RKO (cell line): ENCODE data around the gene CFAP91.
A peak's percentile ranks its signal among the peaks of the same experiment; 100 is the strongest.

Source experiments
- DNase-seq: peaks from one replicate; pipeline ENCODE4 v3.0.0-alpha.2; 2016; ENCODE audit warnings: low spot score

CFAP91 gene

GRCh38 chr3:119743921-119744320 is 41.1 kb downstream of the CFAP91 start:
- no peak for DNase-seq

- DNase-seq = no peak
Observed at GRCh38 chr3:119745942-119746341, 43.1 kb downstream of the CFAP91 start.

- no peak for DNase-seq
Observed at GRCh38 chr3:119746423-119746822, 43.6 kb downstream of the CFAP91 start.

GRCh38 chr3:119747357-119747756 is 44.5 kb downstream of the CFAP91 start:
- DNase-seq = no peak

GRCh38 chr3:119748991-119749390 is 46.2 kb downstream of the CFAP91 start:
- DNase-seq = no peak

GRCh38 chr3:119751423-119751822 is 48.6 kb downstream of the CFAP91 start:
- DNase-seq = peak; percentile 2
